HG02852 (cell line): ENCODE measurements around the gene DCC.

Experiments
- ATAC-seq: cut with Tn5 transposase; IDR thresholded peaks from one replicate; pipeline ENCODE4 v1.9.1; 2021; ENCODE audit warnings: mild to moderate bottlenecking, moderate library complexity; ENCODE audit not compliant: unreplicated experiment

Gene DCC

DNA sequence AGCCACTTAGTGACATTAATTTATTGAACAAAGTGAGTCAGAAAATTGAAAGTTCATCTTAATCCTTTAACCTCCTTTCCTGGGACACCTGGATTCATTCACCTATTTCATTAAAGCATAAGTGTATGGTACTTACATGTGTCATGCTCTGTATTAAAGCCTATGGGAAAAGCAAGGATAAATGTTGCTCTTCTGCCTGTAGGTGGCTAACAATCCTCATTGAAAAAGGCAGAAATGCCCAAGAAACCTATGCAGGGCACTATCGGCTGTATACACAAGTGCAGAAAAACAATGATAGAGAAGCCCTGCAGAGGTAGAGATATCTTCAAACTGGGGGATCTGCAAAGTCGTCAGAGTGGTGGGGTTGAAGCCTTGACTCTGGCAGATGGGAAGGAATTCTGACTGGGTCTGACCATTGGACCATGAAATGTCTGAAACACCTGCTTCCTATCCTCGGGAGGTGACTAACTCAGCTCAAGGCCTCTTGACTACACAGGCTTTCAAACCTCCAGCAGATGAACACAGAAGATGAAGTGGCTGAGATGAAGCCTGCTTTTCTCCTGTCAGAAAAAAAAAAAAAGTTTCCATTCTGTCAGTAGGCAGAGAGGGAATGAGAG is 83.1 kb downstream of the DCC start:
- no peak for ATAC-seq

DNA sequence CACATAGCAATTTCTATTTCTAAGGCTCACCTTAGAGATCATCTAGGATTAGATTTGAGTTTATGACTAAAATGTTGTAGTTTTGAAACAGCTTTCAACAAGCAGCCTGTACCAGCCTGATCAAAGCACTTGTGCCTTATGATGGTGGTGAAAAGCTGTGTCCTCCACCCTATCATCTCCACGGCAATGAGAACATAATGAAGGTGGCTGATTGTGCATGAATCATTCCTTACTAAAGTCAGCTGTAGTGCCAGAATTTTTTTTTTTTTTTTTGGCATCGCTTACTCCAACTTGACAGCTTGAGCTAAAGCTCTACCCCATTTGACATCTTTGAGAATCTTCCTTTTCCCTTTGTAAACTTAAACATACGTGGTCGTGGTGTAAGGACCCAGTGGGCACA is 86.0 kb downstream of the DCC start:
- ATAC-seq = no peak

DNA sequence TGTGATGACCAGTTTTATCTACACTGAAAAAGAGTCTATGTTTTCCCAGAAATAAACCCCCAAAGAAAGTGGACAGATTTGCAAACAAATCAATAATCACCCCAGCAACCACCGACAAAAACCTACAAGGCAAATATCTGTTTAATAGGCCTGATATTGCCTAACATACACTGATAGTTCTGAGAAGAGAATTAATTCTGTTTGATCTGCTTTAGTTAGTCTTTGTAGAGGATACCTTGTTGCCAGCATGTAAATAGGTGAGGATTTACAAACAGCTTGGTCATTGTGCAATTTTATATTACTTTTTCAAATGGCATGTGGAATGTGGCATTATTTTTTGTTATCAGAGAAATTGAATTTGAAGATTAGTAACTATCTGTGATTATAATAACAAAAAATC is 86.5 kb downstream of the DCC start:
- no peak for ATAC-seq

DNA sequence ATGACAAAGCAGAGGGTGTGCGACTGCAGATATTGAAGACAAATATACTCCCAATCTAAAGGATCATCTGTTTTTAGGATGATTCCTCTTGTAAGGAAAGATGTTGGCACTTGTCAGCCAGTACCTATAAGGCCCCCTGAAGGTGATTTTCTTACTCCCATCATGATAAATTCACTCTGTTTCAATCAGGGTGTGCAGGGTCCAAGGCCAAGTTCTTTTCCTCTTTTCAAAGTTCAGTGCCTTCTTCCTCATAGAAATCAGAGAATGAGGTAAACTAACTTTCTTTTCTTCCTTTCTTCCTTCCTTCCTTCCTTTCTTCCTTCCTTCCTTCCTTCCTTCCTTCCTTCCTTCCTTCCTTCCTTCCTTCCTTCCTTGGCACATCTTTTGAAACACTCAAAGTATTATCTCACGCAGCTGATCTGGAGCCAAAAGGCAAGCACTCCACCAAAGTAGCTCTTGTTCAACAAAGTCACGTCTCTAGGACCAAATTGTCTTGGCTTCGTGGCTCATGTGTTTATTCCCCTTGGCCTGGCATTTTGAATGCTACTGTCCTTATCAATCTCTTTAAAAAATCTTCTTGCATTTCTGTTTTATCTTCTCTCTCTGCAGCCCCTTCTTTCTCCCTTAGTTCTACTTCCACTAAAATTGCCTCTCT is 87.7 kb downstream of the DCC start:
- ATAC-seq = no peak

DNA sequence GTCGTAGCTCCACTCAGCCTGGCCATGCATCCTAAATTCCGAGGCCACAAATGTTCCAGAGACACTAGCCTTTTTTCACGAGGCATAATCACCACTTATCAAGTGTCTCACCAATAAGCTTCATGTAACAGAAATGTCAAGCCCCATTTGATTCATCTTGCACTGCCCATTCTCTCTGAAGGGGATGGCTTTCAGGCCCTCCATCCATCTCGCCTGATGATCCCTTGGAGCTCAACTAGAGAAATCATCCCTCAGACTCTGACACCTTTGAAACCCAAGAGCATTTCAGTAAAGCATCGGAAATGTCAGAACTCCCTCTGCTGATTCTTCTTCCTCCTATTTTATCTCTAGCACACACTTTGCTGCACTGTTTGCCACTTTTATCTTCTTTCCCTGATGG is 91.7 kb downstream of the DCC start:
- no peak for ATAC-seq

DNA sequence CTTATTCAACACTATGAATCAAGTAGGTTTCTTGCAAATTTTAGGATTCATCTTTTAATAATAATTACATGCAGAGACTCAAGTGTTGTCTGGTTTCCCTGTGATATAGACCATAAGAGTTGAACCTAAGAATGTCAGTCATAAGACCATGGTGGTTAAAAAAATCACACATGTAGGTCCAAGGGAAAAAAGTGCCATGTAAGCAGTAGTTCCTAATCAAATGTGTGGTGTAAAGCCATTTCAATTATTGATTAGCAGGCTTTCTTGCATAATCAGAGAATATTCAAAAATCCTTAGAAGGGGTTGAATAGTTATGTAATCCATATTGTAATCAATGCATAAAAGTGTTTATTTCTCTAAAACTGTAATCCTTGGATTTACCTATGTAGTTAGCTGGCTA is 93.8 kb downstream of the DCC start:
- ATAC-seq = no peak

DNA sequence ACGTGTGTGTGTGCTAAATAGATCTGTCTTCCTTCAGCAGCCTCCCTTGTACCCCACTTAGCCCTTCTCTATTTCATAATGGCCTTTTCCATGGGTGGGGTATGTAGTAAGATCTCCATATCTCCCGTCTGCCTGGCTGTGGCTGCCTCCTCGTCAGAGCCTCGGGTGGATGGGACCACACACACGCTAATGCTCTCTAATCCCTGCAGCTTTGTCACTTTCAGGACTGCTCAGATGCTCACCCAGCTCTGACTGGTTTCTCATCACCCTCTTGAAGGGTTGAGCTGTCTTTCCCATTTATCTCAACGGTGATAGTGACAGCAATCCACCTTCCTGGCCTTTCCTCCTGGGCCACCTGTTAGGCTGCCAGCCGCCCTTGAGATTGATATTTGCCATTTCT is 95.3 kb downstream of the DCC start:
- ATAC-seq = no peak

DNA sequence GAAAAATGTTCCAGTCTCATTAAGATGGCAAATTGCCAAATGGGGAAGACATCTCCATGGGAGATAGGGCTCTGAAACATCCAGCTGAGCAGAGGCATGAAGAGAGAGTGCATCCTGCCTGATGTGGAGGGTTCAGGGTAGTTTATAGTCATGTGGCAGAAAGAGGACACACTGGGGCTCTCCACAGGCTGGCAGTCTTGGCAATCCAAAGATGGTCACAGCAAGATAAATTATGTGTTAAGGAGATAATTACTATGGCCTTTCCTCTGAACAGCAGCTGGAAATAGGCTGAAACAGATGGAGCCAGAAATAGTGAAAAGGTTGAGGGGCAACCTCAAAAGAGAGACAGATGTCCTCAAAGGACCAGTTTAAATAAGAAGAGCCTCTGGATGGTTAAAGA is 97.2 kb downstream of the DCC start:
- no peak for ATAC-seq

DNA sequence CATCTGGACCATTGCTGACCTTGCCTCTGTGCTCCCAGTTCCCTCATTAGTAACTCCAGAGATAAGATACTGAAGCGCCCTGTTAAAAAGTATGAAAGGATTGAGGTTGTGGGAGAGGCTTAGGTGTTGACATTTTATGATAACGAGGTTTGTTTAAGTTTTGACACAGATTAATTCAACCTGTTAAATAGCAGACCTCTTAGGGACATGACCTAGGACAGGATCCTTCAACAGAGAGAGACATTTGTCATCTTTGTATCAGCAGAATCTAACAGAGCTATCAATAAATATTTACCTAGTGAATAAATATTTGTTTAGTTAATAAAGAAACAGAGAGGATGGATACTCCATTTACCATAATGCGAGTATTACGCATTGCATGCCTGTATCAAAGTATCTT is 99.5 kb downstream of the DCC start:
- ATAC-seq = no peak

DNA sequence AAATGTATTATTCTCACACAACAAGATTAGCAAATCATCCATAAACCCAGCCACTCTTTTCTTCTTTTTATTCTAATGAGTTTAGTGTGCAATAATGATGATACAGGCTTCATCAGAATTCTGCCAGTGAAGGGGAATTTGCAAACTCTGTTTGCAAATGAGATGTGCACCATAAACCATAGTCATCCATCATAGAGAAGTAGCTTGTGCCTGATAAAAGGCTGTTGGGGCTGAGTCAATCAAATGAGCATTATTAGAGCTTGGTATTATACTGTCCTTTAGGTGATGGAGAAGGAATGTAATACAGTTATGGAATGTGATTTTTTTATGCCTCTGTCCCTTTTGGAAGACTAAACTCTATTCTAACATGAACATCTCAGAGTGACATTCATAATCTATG is 101.8 kb downstream of the DCC start:
- no peak for ATAC-seq

DNA sequence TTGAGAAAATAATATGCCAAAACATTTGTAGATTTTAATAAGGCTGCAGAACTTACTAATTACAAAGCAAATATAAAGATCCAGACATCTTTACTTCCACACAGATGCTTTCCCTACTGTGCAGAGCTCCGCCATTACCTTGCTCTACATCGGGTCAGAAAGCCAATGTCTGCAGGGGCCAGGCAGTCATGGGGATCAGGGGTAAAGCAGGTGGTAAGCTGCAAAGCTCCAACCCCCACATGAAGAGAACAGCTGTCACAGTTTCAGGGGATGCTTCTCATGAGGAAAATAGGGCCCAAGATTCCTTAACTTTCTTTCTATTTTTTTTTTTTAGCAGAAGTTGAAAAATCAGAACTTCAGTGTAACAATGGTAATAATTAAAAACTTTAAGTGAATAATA is 102.7 kb downstream of the DCC start:
- no peak for ATAC-seq

DNA sequence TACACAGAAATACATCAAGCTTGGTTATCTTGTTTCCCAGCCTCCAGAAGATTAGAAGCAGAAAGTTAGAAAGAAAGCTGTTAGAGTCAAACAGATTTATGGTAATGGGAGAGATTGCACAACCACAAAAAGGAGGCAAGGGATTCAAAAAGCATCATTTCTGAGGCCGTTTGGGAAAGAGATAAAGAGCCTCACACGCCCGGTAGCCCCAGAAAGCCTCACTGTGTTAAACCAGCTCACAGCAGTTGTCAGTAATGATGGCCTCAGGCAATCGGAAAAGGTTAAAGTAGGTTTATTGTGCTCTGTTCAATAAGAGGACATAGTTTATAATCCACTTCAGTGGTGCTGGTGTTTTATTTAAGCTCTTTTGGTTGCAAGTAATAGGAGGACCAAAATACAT is 111.3 kb downstream of the DCC start:
- ATAC-seq = no peak

DNA sequence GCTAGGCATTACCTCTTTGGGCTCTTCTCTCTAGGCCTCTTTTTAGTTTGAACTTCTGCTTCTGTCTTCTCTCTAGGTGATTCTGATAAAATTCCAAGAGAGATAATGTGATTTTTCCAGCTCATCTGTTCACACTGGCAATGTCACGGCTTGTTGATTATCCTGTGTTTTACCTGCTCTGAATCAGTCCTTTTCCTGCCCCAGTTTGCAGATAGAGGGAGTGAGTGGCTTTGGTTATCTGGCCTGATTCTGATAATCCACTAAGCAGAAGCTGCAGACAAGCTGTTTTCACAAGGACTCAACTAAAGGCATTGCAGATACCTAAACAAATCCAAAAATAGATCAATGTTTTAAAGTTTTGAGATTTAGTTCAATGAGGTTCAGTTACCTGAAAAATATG is 111.9 kb downstream of the DCC start:
- no peak for ATAC-seq

DNA sequence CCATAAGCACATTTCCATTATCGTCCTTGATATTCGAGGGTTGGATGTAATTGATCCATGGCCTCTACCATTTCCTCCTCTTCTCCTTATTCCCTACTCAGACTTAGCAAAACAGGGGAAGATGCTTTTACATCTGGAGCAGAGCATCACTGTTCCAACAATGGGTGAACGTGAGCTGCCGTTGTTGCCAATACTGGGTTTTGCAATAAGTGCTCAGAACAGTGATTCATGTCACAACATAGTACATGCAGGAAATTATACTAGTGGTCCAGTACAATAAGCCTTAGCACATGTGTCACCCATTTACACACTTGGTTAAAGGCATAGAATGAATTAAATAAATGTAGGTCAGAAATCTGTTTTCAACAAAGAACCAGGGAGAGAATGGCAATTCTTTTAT is 112.4 kb downstream of the DCC start:
- no peak for ATAC-seq

DNA sequence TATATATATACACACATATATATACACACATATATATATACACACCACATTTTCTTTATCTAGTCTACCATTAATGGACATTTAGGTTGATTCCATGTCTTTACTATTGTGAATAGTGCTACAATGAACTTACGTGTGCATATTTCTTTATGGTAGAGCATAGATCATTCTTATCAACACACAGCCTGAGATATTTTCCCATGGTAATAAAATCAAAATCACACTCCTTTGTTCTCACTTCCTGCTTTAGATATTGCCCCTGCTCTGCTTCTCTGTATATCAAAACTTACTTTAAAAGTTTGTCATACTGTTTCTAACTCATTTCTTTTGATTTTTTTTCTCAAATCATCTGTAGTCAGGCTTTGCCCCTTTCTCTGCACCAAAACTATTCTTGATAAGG is 119.9 kb downstream of the DCC start:
- ATAC-seq = no peak

DNA sequence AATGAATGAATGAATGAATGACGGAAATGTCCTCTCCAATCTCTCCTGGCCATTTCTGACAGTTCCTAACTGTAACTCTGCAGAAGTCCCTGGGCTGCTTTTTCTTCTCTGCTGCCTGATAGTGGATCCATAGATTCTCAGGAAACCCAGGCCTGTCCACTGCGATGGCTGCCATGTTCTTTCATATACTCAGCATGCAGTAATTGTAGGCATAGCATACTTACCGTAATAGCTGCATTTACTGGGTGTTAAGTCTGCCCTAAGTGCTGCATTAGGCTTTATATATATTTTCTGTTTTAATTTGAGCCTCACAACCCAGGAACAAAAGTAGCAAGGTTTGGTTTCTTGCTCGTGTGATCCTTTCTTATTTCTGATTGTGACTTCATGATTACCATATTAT is 122.9 kb downstream of the DCC start:
- ATAC-seq = no peak

DNA sequence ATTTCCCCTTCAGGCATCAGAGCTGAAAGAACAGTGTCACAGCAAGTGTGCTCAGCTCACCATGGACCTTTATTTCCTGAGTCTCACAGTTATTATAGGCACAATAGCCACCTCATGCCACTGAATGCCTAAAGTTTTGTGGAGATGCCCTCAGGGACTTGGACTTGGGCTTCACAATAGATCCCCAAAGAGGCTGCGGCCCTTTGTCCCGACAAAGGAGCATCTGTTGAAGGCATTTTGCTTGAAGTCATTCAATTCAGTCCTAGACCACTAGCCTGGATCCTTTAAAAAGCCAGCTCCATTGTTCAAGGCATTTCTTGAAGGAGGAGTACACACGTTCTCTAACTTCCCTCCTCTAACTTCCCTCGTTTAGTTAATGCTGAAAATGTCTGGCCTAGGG is 125.4 kb downstream of the DCC start:
- ATAC-seq = no peak

DNA sequence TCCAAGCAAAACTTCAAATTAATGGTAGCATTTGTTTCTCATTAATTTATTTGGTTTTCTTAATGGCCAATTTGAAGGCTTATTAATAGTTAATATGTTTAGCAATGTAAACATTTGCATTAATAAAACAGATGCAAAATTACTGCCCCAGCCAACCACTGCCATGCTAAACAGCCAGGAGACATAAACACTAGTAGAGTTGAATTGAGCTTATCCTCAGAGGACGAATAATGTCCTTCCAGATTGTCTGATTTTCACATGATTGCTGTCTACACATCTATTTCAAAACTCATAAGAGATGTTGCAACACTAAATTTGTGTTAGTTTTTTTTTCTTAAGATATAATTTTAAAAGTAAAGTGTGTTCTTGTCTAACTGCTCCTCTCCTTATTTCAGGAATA is 128.5 kb downstream of the DCC start:
- ATAC-seq = no peak

DNA sequence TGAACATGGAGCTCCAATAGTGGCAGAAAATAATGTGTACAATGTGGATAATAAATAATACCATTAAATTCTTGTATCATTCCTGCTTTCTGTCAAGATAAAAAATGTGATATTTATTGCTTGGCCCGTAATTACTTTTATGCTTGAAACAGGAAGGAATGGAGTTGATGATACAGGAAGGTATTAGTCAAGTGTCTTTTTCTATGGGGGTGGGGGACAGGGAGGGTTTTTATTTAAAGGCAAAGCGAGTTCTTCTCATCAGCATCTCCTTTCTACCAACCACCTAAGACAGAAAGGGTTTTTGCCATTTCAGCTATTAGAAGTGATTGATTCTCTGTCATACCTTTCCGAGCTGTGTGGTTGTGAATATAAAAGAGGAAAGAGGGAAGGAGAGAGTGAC is 135.3 kb downstream of the DCC start:
- no peak for ATAC-seq

DNA sequence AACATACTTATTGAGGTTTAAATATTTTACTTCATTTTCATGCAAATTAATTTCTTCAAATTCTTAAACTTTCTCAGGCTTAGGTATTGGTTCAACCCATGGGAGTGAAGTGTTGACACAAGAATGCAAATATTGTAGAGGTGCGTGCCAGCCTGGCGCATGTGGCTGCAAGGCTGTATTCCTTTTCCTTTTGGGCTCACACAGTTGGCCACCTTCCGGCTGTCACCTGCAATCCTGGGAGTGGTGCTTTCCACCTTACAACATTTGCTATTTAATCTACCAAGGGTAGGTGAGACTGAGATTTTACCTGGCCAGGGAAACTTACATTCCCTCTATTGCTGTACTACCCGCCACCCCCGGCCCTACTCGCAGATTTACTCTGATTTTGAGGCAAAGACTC is 141.1 kb downstream of the DCC start:
- ATAC-seq = no peak

DNA sequence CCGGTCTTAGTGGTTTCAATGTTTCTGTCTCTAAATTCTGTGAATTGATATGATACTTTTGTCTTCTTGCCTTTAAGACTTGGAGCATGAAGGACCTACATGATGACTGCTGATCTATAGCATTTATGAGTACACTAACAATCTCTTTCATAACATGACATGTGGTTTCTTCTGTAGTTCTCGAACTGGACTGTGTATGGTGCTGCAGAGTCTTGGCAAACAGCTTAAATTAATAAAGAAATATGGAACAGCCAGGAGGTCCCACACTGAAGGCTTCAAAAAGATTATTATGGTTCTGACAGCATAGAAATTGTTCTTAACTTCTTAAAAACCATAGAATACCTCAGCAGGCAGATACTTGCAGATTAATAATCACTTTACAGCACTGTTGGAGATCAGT is 145.0 kb downstream of the DCC start:
- no peak for ATAC-seq

DNA sequence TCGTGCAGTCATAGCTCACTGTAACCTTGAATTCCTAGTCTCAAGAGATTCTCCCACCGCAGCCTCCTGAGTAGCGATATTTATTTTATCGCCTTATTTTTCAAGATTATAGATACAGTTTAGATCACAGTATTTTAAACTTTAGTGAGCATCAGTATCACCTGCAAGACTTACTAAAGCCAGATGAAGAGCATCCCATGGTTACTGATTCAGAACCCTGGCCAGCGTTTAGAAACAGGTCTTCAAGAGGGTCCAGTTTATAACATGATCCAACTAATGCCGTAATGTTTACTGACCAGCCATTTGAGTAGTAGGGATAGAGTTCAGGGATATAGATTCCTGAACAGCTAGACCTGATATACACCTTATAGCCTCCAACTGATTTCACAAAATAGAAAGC is 146.1 kb downstream of the DCC start:
- no peak for ATAC-seq
